HG03521 (cell line): ENCODE results near the gene ITSN2.

Source experiments
- ATAC-seq: cut with Tn5 transposase; IDR thresholded peaks from one replicate; pipeline ENCODE4 v1.9.1; 2021; ENCODE audit warnings: mild to moderate bottlenecking, moderate library complexity; ENCODE audit not compliant: unreplicated experiment

Gene ITSN2

DNA sequence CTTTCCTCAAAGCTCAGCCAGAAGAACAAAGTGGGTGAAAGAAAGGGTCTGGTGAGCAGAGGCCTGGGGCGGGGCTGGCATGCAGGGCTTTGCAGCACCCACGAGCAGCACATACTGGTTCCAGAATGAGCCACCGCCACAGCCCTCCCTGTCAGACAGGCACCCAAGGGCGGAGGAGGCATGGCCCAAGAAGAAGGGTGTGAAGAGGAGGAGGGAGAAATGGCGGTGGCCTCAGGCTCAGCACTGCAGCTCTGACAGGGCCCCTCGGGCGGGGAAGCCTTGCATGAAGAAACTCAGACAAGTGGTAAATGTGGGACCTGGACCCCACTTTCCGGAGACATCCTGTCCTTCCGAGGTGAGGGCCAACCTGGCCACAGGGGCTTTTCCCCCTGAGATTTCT lies 169.8 kb downstream of the ITSN2 start:
- ATAC-seq, result no peak

DNA sequence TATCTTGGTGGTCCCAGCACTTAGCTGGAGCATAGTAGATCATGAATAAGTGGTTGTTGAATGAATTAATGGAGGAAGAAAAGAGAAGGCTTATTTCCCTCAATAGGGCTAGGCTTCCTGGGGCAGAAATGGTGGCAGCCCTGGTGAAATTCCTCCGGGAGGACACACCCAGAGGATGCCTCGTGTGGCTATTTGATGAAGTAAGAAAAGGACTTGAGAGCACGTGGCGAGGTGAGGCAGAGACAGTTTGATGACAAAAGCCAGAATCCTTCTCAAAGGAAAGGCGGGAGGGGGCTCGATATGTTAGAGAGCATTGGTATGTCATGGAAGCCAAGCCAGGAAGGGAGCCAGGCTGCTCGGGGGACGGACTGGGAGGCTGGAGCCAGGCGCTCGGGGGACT lies 170.8 kb downstream of the ITSN2 start:
- no peak for ATAC-seq

DNA sequence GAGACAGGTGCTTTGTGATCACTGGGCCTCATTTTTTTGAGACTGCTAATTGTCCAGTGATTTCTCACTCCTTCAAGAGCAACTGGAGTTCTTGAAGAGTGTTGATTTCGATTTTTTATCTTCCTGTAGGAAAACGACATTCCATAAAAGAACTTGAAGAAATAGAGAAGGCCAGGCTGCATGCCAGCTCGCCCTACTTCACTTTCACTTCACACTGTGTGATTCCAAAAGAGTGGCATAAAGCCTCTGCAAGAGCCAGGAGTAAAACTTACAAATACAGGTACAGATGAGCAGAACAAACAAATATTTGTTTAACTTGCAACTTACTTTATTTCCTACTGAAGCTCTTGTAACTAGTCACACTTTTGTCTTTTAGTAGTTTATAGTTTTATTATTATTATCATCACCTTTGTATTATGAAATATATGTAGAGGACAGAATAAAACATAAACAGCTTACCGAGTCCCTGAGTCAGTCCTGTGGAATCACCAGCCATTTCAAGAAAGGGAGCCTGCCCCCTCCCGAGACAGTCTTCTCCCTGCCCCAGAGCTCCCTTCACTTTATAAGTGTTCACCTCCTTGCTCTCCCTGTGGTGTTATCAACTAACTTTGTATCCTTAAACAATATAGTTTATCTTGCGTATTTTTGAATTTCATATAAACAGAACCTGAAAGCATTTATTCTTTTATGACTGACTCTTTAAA lies 176.8 kb downstream of the ITSN2 start:
- no peak for ATAC-seq

DNA sequence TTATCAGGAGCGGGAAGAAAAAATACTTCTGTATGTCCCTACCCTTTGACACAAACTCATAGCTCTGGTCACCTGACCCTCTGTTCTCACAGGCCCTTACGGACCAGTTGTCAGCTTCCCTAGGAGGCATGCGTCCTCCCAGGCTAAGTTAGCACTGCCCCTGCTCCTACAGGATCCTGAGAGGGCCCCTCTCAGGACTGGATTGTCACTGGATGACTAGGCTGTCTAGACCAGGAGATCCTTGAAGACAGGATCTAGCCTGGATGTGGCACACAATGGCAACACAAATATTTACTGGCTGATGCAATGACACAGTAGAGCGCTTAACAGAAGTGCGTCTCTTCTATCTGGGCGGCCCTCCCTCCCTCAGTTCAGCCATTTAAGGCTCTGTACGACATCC lies 177.8 kb downstream of the ITSN2 start:
- ATAC-seq, result no peak

- no peak for ATAC-seq
These were observed 178.5 kb downstream of the ITSN2 start for GRCh38 chr2:24181849-24182248.

DNA sequence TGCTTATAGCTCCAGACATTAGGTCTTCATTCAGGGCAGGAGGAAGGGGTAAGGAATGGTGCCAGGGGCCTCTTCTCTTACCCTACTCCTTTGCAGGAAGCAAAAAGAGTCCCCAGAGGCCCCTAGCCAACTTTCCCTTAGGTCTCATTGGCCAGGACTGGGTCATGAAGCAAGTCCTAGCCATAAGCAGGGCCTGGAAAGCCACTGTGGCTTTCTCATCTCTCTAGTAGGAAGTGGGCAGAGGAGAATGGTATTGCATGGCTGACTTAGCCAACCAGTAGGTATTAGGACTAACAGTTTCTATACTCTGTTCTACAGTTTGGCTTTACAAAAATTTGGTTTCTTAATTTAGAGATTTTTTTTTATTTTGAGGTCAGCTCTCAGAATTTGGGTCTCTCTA lies 180.7 kb downstream of the ITSN2 start:
- ATAC-seq, result no peak

GRCh38 chr2:24176326-24176725 lies 184.0 kb downstream of the ITSN2 start:
- no peak for ATAC-seq

DNA sequence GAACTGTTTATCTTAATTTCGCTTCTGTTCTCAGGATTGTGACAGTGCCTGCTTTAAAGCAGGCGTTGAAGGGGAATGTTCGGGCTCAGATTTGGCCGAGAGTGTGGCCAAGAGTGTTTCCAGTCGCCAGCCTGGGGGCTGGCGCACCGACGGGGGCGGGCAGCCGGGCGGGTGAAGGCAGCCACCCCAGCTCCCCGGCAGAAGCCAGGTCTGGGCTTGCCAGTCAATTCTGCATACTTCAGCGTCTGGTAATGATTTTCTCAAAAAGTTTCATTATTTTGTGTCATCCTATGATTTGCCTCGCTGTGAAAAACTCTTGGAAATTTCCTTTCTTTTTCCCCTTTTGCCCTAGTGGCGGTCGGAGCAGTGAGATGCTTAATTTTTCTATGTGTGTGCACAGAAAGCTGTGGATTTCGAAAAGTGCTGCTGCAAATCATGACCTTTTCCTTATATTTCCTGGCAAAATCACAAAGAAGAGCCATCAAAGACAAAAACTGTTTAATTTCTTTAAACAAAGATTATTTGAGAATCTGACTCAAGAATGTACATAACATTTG lies 184.6 kb downstream of the ITSN2 start:
- no peak for ATAC-seq

DNA sequence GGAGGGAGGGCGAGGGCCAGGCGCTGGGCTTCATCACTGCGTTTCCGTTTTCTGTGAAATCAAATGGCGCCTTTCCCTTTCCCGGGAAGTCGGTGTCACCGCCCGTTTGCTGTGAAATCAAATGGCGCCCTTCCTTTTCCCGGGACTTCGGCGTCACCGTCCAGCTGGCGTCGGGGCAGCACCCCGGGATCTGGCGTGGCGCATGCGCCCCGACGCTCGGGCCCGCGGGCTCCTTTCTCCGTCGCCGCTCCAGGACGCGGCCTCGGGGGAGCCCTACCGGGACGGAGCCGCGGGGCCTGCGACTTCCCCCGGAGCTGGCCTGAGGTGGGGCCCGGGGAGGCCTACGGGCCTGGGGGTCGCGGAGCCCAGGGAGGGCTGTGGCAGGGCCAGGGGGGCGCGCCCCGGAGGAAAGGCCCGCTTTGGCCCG lies 185.5 kb downstream of the ITSN2 start, which contains the start of gene FAM228A:
TSS of gene FAM228A (plus strand) at position 203 of the 427 bp plus-strand sequence. CDS start 428 bp downstream, outside the sequence.
- no peak for ATAC-seq

- ATAC-seq, result no peak
These were observed 191.3 kb downstream of the ITSN2 start for GRCh38 chr2:24169023-24169422.

- no peak for ATAC-seq
These were observed 195.8 kb downstream of the ITSN2 start for GRCh38 chr2:24164416-24164973.

- no peak for ATAC-seq
These were observed 196.7 kb downstream of the ITSN2 start for GRCh38 chr2:24163601-24164000.

DNA sequence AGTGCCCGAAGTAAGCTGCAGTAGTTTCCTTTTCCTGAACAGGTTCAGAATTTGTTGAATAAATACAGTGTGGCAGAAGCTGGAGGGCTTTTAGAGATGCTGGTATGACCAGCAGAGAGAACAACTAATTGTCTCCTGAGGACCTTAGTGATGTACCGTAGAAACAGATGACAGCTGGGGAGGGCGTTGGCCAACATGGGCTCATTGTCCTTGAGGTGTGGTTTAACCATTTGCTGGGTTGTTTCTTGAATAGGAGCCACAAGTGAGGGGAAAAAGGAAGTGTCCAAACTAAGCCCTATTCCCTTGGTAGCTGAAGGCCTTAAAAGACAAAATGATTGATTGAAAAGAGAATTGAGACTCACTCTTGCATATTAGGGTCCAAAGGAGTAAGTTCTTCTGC lies 197.2 kb downstream of the ITSN2 start:
- ATAC-seq, result no peak

GRCh38 chr2:24162494-24162893 lies 197.8 kb downstream of the ITSN2 start:
- no peak for ATAC-seq

- ATAC-seq, result no peak
These were observed 199.6 kb downstream of the ITSN2 start for GRCh38 chr2:24160761-24161160.

- ATAC-seq, result no peak
These were observed 200.6 kb downstream of the ITSN2 start for GRCh38 chr2:24159708-24160107.

- no peak for ATAC-seq
These were observed 202.2 kb downstream of the ITSN2 start for GRCh38 chr2:24158131-24158530.

GRCh38 chr2:24153478-24153877 lies 206.9 kb downstream of the ITSN2 start:
- ATAC-seq, result no peak
